HG03342 (cell line): ENCODE data around the gene GLRX3.
"Not testable (repeated sequence)": the region's sequence is repeated elsewhere in the genome, so short reads cannot be mapped to it uniquely, and the experiment has no call there.

Source experiments
- ATAC-seq: cut with Tn5 transposase; IDR thresholded peaks from one replicate; pipeline ENCODE4 v1.9.1; 2021; ENCODE audit warnings: mild to moderate bottlenecking, moderate library complexity; ENCODE audit not compliant: unreplicated experiment

GLRX3 gene

GRCh38 chr10:130136226-130137089, at the start of gene GLRX3:
GLRX3 (plus strand) TSS chr10:130136391; CDS start chr10:130136421, 30 bp downstream.
- peak; percentile 77 for ATAC-seq

DNA sequence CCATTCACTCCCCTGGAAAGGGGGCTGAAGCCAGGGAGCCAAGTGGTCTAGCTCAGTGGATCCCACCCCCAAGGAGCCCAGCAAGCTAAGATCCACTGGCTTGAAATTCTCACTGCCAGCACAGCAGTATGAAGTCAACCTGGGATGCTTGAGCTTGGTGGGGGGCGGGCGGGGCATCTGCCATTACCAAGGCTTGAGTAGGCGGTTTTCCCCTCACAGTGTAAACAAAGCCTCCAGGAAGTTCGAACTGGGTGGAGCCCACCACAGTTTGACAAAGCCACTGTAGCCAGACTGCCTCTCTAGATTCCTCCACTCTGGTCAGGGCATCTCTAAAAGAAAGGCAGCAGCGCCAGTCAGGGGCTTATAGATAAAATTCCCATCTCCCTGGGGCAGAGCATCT, 45.6 kb upstream of the GLRX3 start:
- ATAC-seq, result not testable (repeated sequence)

GRCh38 chr10:130099344-130099743, 36.8 kb upstream of the GLRX3 start:
- ATAC-seq, result no peak

- ATAC-seq, result no peak
Observed at GRCh38 chr10:130105724-130106123, 30.5 kb upstream of the GLRX3 start.

- not testable (repeated sequence) for ATAC-seq
Observed at GRCh38 chr10:130108146-130108545, 28.0 kb upstream of the GLRX3 start.

GRCh38 chr10:130108934-130109604, 27.1 kb upstream of the GLRX3 start:
- ATAC-seq, result no peak

- no peak for ATAC-seq
Observed at GRCh38 chr10:130109796-130110245, 26.4 kb upstream of the GLRX3 start.

GRCh38 chr10:130110246-130111112, 25.7 kb upstream of the GLRX3 start, which contains the start of gene C10orf143:
C10orf143 (minus strand) TSS chr10:130110830; CDS start chr10:130110772, 58 bp downstream.
- peak; percentile 81 for ATAC-seq

GRCh38 chr10:130111113-130111851, 24.9 kb upstream of the GLRX3 start:
- peak; percentile 86 for ATAC-seq

DNA sequence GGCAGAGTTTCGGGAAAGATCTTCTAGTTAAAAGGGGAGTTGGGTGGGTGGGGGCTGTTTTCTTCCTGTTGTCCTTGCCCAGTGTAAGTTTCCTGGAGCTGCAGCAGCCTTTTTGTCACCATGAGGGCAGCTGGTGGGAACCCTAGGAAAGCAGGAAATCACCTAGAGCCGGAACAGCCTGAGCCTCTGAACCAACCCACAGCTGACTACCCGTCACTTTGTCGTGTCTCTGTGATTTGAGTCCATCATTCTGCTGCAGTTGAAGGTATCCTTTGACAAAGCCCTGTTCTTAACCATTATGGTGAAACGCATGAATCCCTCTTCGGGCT, 24.4 kb upstream of the GLRX3 start:
- no peak for ATAC-seq

DNA sequence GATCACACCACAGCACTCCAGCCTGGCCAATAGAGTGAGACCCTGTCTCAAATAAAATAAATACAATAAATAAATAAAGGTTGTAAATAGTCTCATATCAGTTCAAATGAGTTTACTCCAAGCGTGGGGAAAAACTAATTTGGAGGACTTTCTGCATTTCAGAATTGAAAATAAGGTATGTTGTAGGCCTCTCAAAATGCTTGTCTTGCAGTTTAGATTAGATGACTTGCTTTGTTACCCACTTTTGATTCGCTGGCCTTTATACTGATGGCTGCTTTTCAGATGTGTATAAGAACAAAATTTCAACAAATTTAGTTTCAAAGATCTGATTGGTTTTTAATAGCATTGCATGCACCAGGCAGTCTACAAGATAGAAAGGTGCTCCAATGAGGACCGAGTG, 23.4 kb upstream of the GLRX3 start:
- ATAC-seq, result no peak

DNA sequence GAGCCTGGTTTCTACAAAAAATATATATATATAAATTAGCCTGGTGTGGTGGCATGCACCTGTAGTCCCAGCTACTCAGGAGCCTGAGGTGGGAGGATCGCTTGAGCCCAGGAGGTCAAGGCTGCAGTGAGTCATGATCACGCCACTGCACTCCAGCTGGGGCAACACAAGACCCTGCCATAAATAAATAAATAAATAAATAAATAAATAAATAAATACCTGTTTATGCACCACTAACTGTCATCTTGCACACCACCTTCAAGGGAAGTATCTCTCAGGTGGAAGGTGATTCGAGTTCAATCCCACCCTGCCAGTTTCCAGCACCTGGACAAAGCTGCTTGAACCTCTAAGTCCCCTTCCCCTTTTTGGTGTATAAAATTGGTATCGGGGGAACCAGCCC, 19.2 kb upstream of the GLRX3 start:
- ATAC-seq, result not testable (repeated sequence)

DNA sequence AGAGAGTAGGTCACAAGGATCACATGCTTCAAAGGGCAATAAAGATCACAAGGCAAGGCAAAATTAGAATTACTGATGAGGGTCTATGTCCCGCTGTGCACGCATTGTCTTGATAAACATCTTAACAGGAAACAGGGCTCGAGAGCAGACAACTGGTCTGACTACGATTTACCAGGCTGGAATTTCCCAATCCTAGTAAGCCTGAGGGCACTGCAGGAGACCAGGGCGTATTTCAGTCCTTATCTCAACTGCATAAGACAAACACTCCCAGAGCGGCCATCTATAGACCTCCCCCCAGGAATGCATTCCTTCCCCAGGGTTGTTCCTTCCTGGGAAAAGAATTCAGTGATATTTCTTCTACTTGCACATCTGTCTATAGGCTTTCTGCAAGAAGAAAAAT, 18.7 kb upstream of the GLRX3 start:
- not testable (repeated sequence) for ATAC-seq

DNA sequence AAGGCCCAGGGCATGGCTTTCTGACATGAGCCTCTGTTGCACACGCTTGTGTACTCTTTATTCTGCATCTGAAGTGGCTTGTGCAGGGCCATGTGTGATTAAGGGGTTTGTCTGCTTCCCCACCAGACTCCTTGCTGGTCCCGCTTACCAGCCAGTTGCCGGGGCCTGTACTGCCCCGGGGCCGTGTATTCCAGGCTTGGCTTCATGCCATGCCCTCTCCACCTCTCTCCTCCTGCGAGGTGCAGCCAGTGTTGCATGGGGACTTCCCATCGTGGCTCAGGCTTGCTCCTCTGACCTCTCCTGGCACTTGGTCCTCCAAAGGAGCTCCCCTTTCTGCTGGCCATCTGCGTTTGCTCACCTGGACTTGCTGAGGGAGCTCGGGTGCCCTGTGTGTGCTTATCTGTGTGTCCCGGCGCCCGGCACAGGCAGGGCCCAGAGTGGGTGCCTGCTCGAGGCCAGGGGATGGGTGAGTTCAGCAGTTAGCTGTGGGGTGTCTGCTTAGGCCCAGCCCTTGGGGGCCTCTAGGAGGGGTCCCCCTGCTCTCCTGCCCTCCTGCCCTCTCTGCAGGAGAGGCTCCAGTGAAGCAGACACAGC, 14.6 kb upstream of the GLRX3 start:
- ATAC-seq, result no peak

DNA sequence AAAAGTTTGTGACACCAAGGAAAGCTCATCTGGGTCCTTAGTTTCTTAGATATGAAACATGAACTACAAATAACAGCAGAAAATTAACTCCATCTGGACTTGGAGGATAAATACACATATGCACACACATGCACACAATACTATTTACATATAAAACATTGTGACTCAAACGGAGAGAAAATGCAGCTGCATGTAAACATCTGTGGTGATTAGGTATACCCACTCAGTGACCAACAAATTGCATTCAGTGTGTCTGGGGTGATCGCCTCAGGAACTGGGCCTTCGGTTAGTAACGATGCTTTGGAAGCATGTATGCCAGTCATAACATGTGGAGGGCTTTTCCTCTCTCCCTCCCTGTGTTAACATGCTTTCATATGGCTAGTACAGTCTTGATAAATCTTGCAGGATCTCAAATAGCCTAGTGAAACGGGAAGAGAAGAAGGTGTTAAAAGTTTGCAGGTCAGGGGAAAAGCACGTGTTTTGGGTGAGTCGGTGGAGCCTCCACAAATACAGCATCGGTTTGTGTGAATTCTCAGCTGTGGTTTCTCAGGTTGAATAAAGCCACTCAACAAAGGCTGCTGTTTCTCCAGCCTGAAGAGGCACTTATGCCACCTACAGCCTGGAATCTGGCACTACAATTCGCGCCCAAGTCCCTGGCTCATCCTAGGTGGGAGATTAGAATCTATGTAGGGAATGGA, 8.7 kb upstream of the GLRX3 start:
- peak; percentile 95 for ATAC-seq

DNA sequence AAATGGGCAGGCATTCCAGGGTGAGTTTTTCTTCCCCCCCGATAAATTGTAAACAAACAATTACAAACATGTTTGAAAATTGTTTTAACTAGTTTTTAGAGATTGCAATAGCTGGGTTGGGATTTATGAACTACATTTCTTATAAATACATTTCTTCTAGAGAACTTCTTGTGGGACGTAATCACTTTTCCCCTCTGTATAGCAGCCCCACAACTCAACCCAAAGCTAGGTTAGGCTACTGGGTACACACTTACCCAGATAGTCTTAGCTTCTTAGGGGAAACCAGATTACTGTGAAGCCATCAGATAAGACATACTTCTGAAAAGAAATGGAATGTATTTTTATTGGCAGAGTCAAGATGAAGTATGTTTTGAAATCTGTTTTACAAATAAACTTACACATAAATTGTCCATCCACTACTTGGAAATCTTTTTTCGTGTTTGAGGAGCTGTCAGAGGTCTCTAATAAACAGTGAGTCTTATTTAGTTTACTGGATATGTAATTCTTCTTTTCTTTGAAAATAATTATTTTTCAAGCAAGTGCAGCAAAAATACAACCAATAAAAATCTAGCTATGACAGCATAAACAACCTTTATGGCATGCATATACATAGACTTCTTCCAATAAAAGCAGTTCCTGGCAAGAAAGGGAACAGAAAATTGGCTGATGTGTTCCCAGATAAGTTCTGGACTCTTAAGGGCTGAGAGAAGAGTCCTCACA, 8.0 kb upstream of the GLRX3 start:
- ATAC-seq, result no peak

DNA sequence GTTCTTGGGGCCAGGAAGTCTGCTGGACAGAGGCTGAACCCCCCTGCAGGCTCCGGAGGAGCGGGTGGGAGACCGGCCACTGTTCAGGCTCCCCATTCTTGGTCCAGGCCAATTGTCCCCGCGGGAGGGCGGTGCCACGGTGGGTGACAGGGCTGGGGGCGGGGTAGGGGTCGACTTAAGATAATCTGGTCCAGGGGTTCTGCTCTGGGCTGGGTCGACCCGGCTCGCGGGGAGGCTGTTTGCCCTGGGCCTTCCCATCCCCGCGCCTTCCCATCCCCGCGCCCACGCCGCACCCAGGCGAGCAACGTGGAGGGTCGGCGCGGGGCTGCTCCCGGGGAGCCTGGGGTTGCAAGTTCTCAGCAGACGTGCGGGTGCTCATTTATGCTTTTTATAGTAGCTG, 7.3 kb upstream of the GLRX3 start:
- ATAC-seq, result no peak

DNA sequence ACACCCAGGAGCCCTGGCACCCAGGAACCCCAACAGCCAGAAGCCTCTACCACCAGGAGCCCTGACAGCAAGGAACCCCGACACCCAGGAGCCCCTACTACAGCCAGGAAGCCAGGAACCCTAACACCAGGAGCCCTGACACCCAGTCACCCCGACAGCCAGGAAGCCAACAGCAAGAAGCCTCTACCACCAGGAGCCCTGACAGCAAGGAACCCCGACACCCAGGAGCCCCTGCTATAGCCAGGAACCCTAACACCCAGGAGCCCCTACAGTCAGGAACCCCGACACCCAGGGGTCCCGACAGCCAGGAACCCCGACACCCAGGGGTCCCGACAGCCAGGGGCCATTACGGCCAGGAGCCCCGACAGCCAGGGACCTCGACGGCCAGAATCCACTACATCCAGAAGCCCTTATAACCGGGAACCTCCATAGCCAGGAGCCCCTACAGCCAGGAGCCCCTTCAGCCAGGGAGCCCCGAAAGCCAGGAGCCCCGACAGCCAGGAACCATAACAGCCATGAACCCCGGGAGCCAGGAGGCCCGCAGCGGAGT, 440 bp upstream of the GLRX3 start:
- no peak for ATAC-seq

GRCh38 chr10:130137090-130137448, 878 bp downstream of the GLRX3 start:
- no peak for ATAC-seq
